Stomach (tissue), 4 donors: ENCODE results near the gene PSMB4.
"Not testable (repeated sequence)": the region's sequence is repeated elsewhere in the genome, so short reads cannot be mapped to it uniquely, and the experiment has no call there.

ENCODE experiments used
- CTCF ChIP-seq, 7 experiments: fragments of 450-650 bp in 4 of 7; fragments of 200-600 bp in 3 of 7; sonication (generic) in 3 of 7; IDR thresholded peaks; one replicate each; pipeline ENCODE4 v1.5.1; 2016 to 2019; ENCODE audit warnings: antibody characterized with exemption in 7 of 7, control low read depth in 2 of 7, mild to moderate bottlenecking in 1 of 7
- EP300 ChIP-seq: sonication (generic); formaldehyde crosslinking; IDR thresholded peaks from one replicate; pipeline ENCODE4 v1.6.1; 2017; ENCODE audit warnings: antibody characterized with exemption
- POLR2A ChIP-seq, 4 donors: fragments of 450-650 bp; IDR thresholded peaks; one replicate each; pipeline ENCODE4 v1.6.1; 2016; ENCODE audit warnings: antibody characterized with exemption in 4 of 4, control low read depth in 2 of 4, mild to moderate bottlenecking in 1 of 4, moderate library complexity in 1 of 4
- POLR2AphosphoS5 ChIP-seq, 3 donors: sonication (generic); formaldehyde crosslinking; IDR thresholded peaks; one replicate each; pipeline ENCODE4 v1.6.1; 2016; ENCODE audit warnings: antibody characterized with exemption in 3 of 3

GRCh38 chr1:151350323-151350722 lies 49.0 kb upstream of the PSMB4 start:
- TF ChIP-seq CTCF (IDR thresholded peaks at IDR 0.05); POLR2A (IDR thresholded peaks at IDR 0.05); POLR2AphosphoS5 (IDR thresholded peaks at IDR 0.05); EP300: not testable (repeated sequence)
